PFSK-1 (cell line): ENCODE measurements around the gene FGD3.

Source experiments
- FOXP2 ChIP-seq: optimal IDR thresholded peaks from 2 replicates; pipeline ENCODE3; 2011; ENCODE audit warnings: borderline replicate concordance, control low read depth, inconsistent platforms; ENCODE audit not compliant: insufficient read depth; ENCODE audit errors: extremely low read length, extremely low read depth
- POLR2AphosphoS5 ChIP-seq: IDR thresholded peaks from 2 replicates; pipeline ENCODE4 v1.6.1; 2012; ENCODE audit warnings: low read depth, mild to moderate bottlenecking, control low read depth, low read length, moderate library complexity
- REST ChIP-seq, 2 experiments: IDR thresholded peaks; 2 replicates each; pipeline versions ENCODE4 v1.6.1 to v1.8.0; 2011 to 2012; ENCODE audit warnings: low read depth in 2 of 2, low read length in 2 of 2, control low read depth in 1 of 2, inconsistent platforms in 1 of 2, mild to moderate bottlenecking in 1 of 2, moderate library complexity in 1 of 2; ENCODE audit not compliant: insufficient read depth in 1 of 2

- TF ChIP-seq POLR2AphosphoS5 (no peak), REST (IDR thresholded peaks at IDR 0.05; ENCODE audit: insufficient read depth in 1 of 2, low read depth in 2 of 2, low read length in 2 of 2) (no peak), FOXP2 (no peak)
These were observed 105.6 kb downstream of the FGD3 start for GRCh38 chr9:93052791-93053540.
